Activated naive CD8-positive, alpha-beta T cell treated with anti-CD3 and anti-CD28 coated beads for 36 hours (primary cell): Measurements from ENCODE around the gene AIFM2. TPM values are rescaled to one million over a fixed set of nuclear protein-coding genes. Genes with fewer than 3 reads are reported as not detected.
"Not testable (repeated sequence)": the region's sequence is repeated elsewhere in the genome, so short reads cannot be mapped to it uniquely, and the experiment has no call there.

Experiments used
- DNase-seq: peaks from one replicate; pipeline ENCODE4 v3.0.0; 2021
- H3K27ac Mint-ChIP-seq: one replicate; pipeline ENCODE4 v1.8.0; 2022; ENCODE audit warnings: mild to moderate bottlenecking, moderate library complexity, mixed read lengths
- H3K27me3 Mint-ChIP-seq: one replicate; pipeline ENCODE4 v1.8.0; 2022; ENCODE audit warnings: mild to moderate bottlenecking, mixed read lengths
- H3K36me3 Mint-ChIP-seq: one replicate; pipeline ENCODE4 v1.8.0; 2021; ENCODE audit warnings: mild to moderate bottlenecking, mixed read lengths
- H3K4me1 Mint-ChIP-seq: one replicate; pipeline ENCODE4 v1.8.0; 2021; ENCODE audit warnings: mixed read lengths
- H3K4me3 Mint-ChIP-seq: one replicate; pipeline ENCODE4 v1.8.0; 2022; ENCODE audit warnings: mild to moderate bottlenecking, moderate library complexity, mixed read lengths
- H3K9me3 Mint-ChIP-seq: one replicate; pipeline ENCODE4 v1.8.0; 2022; ENCODE audit warnings: mixed read lengths
- total RNA-seq, 2 experiments: library from RNA; stranded (reverse); gene quantifications; one replicate each; pipeline ENCODE4 v1.2.3, GENCODE V29; 2021

The AIFM2 gene
- total RNA-seq, 2 experiments from 2014 or later = 9.6 to 10.4 TPM

GRCh38 chr10:70160798-70161197 is 28.2 kb upstream of the AIFM2 start:
- peaks cover 57% of the 10 kb centered on the region for H3K4me1 Mint-ChIP-seq
- H3K36me3 Mint-ChIP-seq = peaks cover 44% of the 10 kb centered on the region
- H3K9me3 Mint-ChIP-seq = no peaks in the 10 kb centered on the region
- DNase-seq = no peak
- peak overlapping the region; percentile 95 for H3K27ac Mint-ChIP-seq
- H3K27me3 Mint-ChIP-seq = no peaks in the 10 kb centered on the region
- H3K4me3 Mint-ChIP-seq = peak overlapping the region; percentile 42

GRCh38 chr10:70159366-70159765 is 26.7 kb upstream of the AIFM2 start:
- Mint-ChIP-seq H3K36me3 (peaks cover 43% of the 10 kb centered on the region), H3K27ac (peak overlapping the region; percentile 23), H3K4me1 (peaks cover 47% of the 10 kb centered on the region)
- not testable (repeated sequence) for H3K9me3 Mint-ChIP-seq, DNase-seq, H3K4me3 Mint-ChIP-seq, H3K27me3 Mint-ChIP-seq

GRCh38 chr10:70158113-70158512 is 25.5 kb upstream of the AIFM2 start:
- Mint-ChIP-seq H3K27ac (no peak overlapping the region), H3K27me3 (no peaks in the 10 kb centered on the region), H3K36me3 (peaks cover 39% of the 10 kb centered on the region), H3K9me3 (no peaks in the 10 kb centered on the region), H3K4me1 (peaks cover 35% of the 10 kb centered on the region), H3K4me3 (no peak overlapping the region)
- DNase-seq = no peak

GRCh38 chr10:70155255-70155838 is 22.7 kb upstream of the AIFM2 start:
- H3K36me3 Mint-ChIP-seq = peaks cover 38% of the 10 kb centered on the region
- no peaks in the 10 kb centered on the region for H3K9me3 Mint-ChIP-seq
- no peak for DNase-seq
- H3K4me1 Mint-ChIP-seq = peaks cover 19% of the 10 kb centered on the region
- no peak overlapping the region for H3K27ac Mint-ChIP-seq
- H3K27me3 Mint-ChIP-seq = no peaks in the 10 kb centered on the region
- H3K4me3 Mint-ChIP-seq = no peak overlapping the region

GRCh38 chr10:70148516-70148915 is 15.9 kb upstream of the AIFM2 start:
- no peaks in the 10 kb centered on the region for H3K27me3 Mint-ChIP-seq
- H3K9me3 Mint-ChIP-seq = no peaks in the 10 kb centered on the region
- no peak overlapping the region for H3K27ac Mint-ChIP-seq
- peaks cover 28% of the 10 kb centered on the region for H3K36me3 Mint-ChIP-seq
- no peak for DNase-seq
- H3K4me1 Mint-ChIP-seq = peaks cover 35% of the 10 kb centered on the region
- H3K4me3 Mint-ChIP-seq = no peak overlapping the region

- H3K4me3 Mint-ChIP-seq = peak overlapping the region; percentile 72
- peaks cover 40% of the 10 kb centered on the region for H3K4me1 Mint-ChIP-seq
- DNase-seq = no peak
- H3K36me3 Mint-ChIP-seq = peaks cover 26% of the 10 kb centered on the region
- no peaks in the 10 kb centered on the region for H3K27me3 Mint-ChIP-seq
- no peaks in the 10 kb centered on the region for H3K9me3 Mint-ChIP-seq
- peak overlapping the region; percentile 85 for H3K27ac Mint-ChIP-seq
Observed at GRCh38 chr10:70147259-70147625, 14.6 kb upstream of the AIFM2 start.

- peaks cover 22% of the 10 kb centered on the region for H3K36me3 Mint-ChIP-seq
- peak; percentile 94 for DNase-seq
- no peaks in the 10 kb centered on the region for H3K9me3 Mint-ChIP-seq
- H3K4me3 Mint-ChIP-seq = peak within 1 kb of the TSS; percentile 91
- H3K27ac Mint-ChIP-seq = peak within 1 kb of the TSS; percentile 97
- no peaks in the 10 kb centered on the region for H3K27me3 Mint-ChIP-seq
- H3K4me1 Mint-ChIP-seq = peaks cover 36% of the 10 kb centered on the region
Observed at GRCh38 chr10:70146489-70147258, 14.0 kb upstream of the AIFM2 start, which contains the start of gene TYSND1. Gene TYSND1 (minus strand): TSS chr10:70146700. CDS start chr10:70146586, 114 bp downstream.

GRCh38 chr10:70145666-70146488 is 13.3 kb upstream of the AIFM2 start:
- H3K9me3 Mint-ChIP-seq = no peaks in the 10 kb centered on the region
- peaks cover 20% of the 10 kb centered on the region for H3K36me3 Mint-ChIP-seq
- peak overlapping the region; percentile 91 for H3K4me3 Mint-ChIP-seq
- H3K27me3 Mint-ChIP-seq = no peaks in the 10 kb centered on the region
- peaks cover 35% of the 10 kb centered on the region for H3K4me1 Mint-ChIP-seq
- peak overlapping the region; percentile 97 for H3K27ac Mint-ChIP-seq
- peak; percentile 84 for DNase-seq

- Mint-ChIP-seq H3K4me3 (peak overlapping the region; percentile 91), H3K4me1 (peaks cover 32% of the 10 kb centered on the region), H3K36me3 (peaks cover 20% of the 10 kb centered on the region), H3K27ac (peak overlapping the region; percentile 97), H3K9me3 (no peaks in the 10 kb centered on the region), H3K27me3 (no peaks in the 10 kb centered on the region)
- DNase-seq = no peak
Observed at GRCh38 chr10:70145166-70145665, 12.6 kb upstream of the AIFM2 start.

- Mint-ChIP-seq H3K36me3 (peaks cover 15% of the 10 kb centered on the region), H3K4me1 (peaks cover 32% of the 10 kb centered on the region), H3K4me3 (peak overlapping the region; percentile 91), H3K27ac (peak overlapping the region; percentile 97), H3K9me3 (no peaks in the 10 kb centered on the region), H3K27me3 (no peaks in the 10 kb centered on the region)
- DNase-seq = no peak
Observed at GRCh38 chr10:70144372-70145110, 11.9 kb upstream of the AIFM2 start.

GRCh38 chr10:70142555-70142954 is 9.9 kb upstream of the AIFM2 start:
- Mint-ChIP-seq H3K36me3 (peaks cover 15% of the 10 kb centered on the region), H3K4me3 (no peak overlapping the region), H3K4me1 (peaks cover 35% of the 10 kb centered on the region), H3K27ac (no peak overlapping the region), H3K27me3 (no peaks in the 10 kb centered on the region), H3K9me3 (no peaks in the 10 kb centered on the region)
- DNase-seq = no peak

- no peaks in the 10 kb centered on the region for H3K9me3 Mint-ChIP-seq
- H3K4me1 Mint-ChIP-seq = peaks cover 30% of the 10 kb centered on the region
- H3K27me3 Mint-ChIP-seq = no peaks in the 10 kb centered on the region
- no peak for DNase-seq
- H3K36me3 Mint-ChIP-seq = peaks cover 13% of the 10 kb centered on the region
- no peak overlapping the region for H3K27ac Mint-ChIP-seq
- no peak overlapping the region for H3K4me3 Mint-ChIP-seq
Observed at GRCh38 chr10:70140297-70140696, 7.7 kb upstream of the AIFM2 start.

- no peaks in the 10 kb centered on the region for H3K9me3 Mint-ChIP-seq
- no peak for DNase-seq
- no peak overlapping the region for H3K4me3 Mint-ChIP-seq
- H3K27me3 Mint-ChIP-seq = no peaks in the 10 kb centered on the region
- H3K27ac Mint-ChIP-seq = peak overlapping the region; percentile 1
- peaks cover 13% of the 10 kb centered on the region for H3K36me3 Mint-ChIP-seq
- H3K4me1 Mint-ChIP-seq = peaks cover 30% of the 10 kb centered on the region
Observed at GRCh38 chr10:70139997-70140250, 7.3 kb upstream of the AIFM2 start.

GRCh38 chr10:70139151-70139996 is 6.7 kb upstream of the AIFM2 start:
- H3K27me3 Mint-ChIP-seq = no peaks in the 10 kb centered on the region
- H3K27ac Mint-ChIP-seq = no peak overlapping the region

More at GRCh38 chr10:70139151-70139996, 6.7 kb upstream of the AIFM2 start:
- no peak for DNase-seq
- peaks cover 10% of the 10 kb centered on the region for H3K36me3 Mint-ChIP-seq
- peaks cover 25% of the 10 kb centered on the region for H3K4me1 Mint-ChIP-seq
- no peak overlapping the region for H3K4me3 Mint-ChIP-seq
- H3K9me3 Mint-ChIP-seq = no peaks in the 10 kb centered on the region
